K562 (cell line): ENCODE data around the gene FLOT2. TPM values are rescaled to one million over a fixed set of nuclear protein-coding genes. Genes with fewer than 3 reads are reported as not detected.
"Not testable (repeated sequence)": the region's sequence is repeated elsewhere in the genome, so short reads cannot be mapped to it uniquely, and the experiment has no call there.

Source experiments
- ATAC-seq: fragments of 200-7000 bp; cut with Tn5 transposase; 3 replicates; pipeline ENCODE4 v1.9.1; 2020; ENCODE audit warnings: moderate library complexity
- BruUV-seq: library from RNA; stranded (reverse); fragments of 400-500 nt; replicated peaks from 2 replicates; lab custom pipeline; 2021; lab: Mats Ljungman, UMichigan
- CTCF ChIA-PET: fragments of 300-600 bp; formaldehyde crosslinking; extraction: SDS; loops from one replicate; lab custom pipeline; 2021; ENCODE audit warnings: low intra/inter-chr PET ratio; lab: Yijun Ruan, JAX
- POLR2A ChIA-PET: fragments of 300-600, 350-650 bp; sonication (Branson Sonifier 250); formaldehyde crosslinking; extraction: SDS; loops from one replicate; lab custom pipeline; 2021; ENCODE audit warnings: antibody characterized with exemption, inconsistent platforms; lab: Yijun Ruan, JAX
- DNase-seq, 4 experiments: peaks; one replicate each; pipeline versions ENCODE4 v3.0.0 to v3.0.0-alpha.2; 2011 to 2018; ENCODE audit warnings: low spot score in 3 of 4, mixed read lengths in 3 of 4; ENCODE audit errors: extremely low read depth in 1 of 4
- FAIRE-seq: peaks from 2 replicates; lab custom pipeline; 2011; peaks lifted over from hg19 to GRCh38; lab: Jason Lieb, UNC
- H2AFZ ChIP-seq: 2 replicates; pipeline ENCODE4 v1.6.0; 2011; ENCODE audit warnings: low read depth, low read length, control low read depth, inconsistent platforms
- H3K27ac ChIP-seq: fragments of 200-600 bp; 3 replicates; pipeline ENCODE4 v1.8.0; 2011; ENCODE audit warnings: low read depth, mild to moderate bottlenecking, control low read depth, inconsistent platforms, low read length, moderate library complexity, mixed read lengths; ENCODE audit errors: extremely low read depth
- H3K27me3 ChIP-seq, 2 experiments: fragments of 300-600 bp in 1 of 2; 2 replicates in 1 of 2; 3 replicates in 1 of 2; pipeline versions ENCODE4 v1.6.0 to v1.8.0; 2011; ENCODE audit warnings: inconsistent platforms in 2 of 2, low read length in 2 of 2, mild to moderate bottlenecking in 1 of 2, mixed read lengths in 1 of 2, moderate library complexity in 1 of 2; ENCODE audit not compliant: control insufficient read depth in 2 of 2, insufficient read depth in 2 of 2
- H3K36me3 ChIP-seq: fragments of 300-600 bp; 3 replicates; pipeline ENCODE4 v1.8.0; 2011; ENCODE audit warnings: mild to moderate bottlenecking, low read length, inconsistent platforms; ENCODE audit not compliant: control insufficient read depth, insufficient read depth
- H3K4me1 ChIP-seq, 2 experiments: fragments of 200-600 bp in 1 of 2; replicated peaks in 1 of 2; 2 replicates in 1 of 2; 3 replicates in 1 of 2; pipeline versions ENCODE4 v1.5.1 to v1.8.0; 2011; ENCODE audit warnings: inconsistent platforms in 2 of 2, low read length in 2 of 2, mild to moderate bottlenecking in 1 of 2, mixed read lengths in 1 of 2, moderate library complexity in 1 of 2; ENCODE audit not compliant: control insufficient read depth in 2 of 2, insufficient read depth in 2 of 2
- H3K4me2 ChIP-seq: 2 replicates; pipeline ENCODE4 v1.6.1; 2011; ENCODE audit warnings: low read length, control low read depth, inconsistent platforms, mixed read lengths; ENCODE audit not compliant: insufficient read depth
- H3K4me3 ChIP-seq: fragments of 200-600 bp; sonication (generic), shearing (Covaris generic); 2 replicates; pipeline ENCODE4 v1.5.1; 2016; ENCODE audit warnings: control low read depth, inconsistent platforms
- H3K79me2 ChIP-seq: fragments of 200-600 bp; 3 replicates; pipeline ENCODE4 v1.8.0; 2011; ENCODE audit warnings: low read length, inconsistent platforms; ENCODE audit not compliant: control insufficient read depth, insufficient read depth
- H3K9ac ChIP-seq, 2 experiments: 2 replicates each; pipeline versions ENCODE4 v1.6.0 to v1.6.1; 2011; ENCODE audit warnings: low read depth in 2 of 2, low read length in 2 of 2, control low read depth in 1 of 2, inconsistent platforms in 1 of 2, mild to moderate bottlenecking in 1 of 2, mixed read lengths in 1 of 2; ENCODE audit not compliant: insufficient read depth in 1 of 2
- H3K9me1 ChIP-seq: one replicate; pipeline ENCODE4 v1.6.0; 2011; ENCODE audit warnings: inconsistent platforms, mild to moderate bottlenecking, low read length, moderate library complexity; ENCODE audit not compliant: control insufficient read depth, insufficient read depth
- H3K9me3 ChIP-seq: replicated peaks from 2 replicates; pipeline ENCODE4 v1.5.1; 2011; ENCODE audit warnings: low read depth, low read length, inconsistent platforms; ENCODE audit not compliant: control insufficient read depth, insufficient read depth
- H4K20me1 ChIP-seq: replicated peaks from 2 replicates; pipeline ENCODE4 v1.6.1; 2011; ENCODE audit warnings: low read length, inconsistent platforms, mixed read lengths; ENCODE audit not compliant: control insufficient read depth, insufficient read depth
- ARID1B ChIP-seq: fragments of 450-650 bp; IDR thresholded peaks from 2 replicates; pipeline ENCODE4 v1.6.1; 2016; ENCODE audit warnings: antibody characterized with exemption, mild to moderate bottlenecking, inconsistent platforms
- CBFA2T2 ChIP-seq: fragments of 450-650 bp; conservative IDR thresholded peaks from 2 replicates; pipeline ENCODE4 v1.6.1; 2017; ENCODE audit warnings: mild to moderate bottlenecking
- CBFA2T3 ChIP-seq: fragments of 450-650 bp; IDR thresholded peaks from 2 replicates; pipeline ENCODE4 v1.6.1; 2017
- DPF2 ChIP-seq: fragments of 450-650 bp; IDR thresholded peaks from 2 replicates; pipeline ENCODE4 v1.6.1; 2016
- NR2C1 ChIP-seq, 2 experiments: fragments of 450-650 bp; IDR thresholded peaks; 2 replicates each; pipeline ENCODE4 v1.6.1; 2017; ENCODE audit warnings: mild to moderate bottlenecking in 2 of 2, antibody characterized with exemption in 1 of 2, inconsistent platforms in 1 of 2, missing compliant biosample characterization in 1 of 2, missing genetic modification characterization in 1 of 2
- SMAD4 ChIP-seq: fragments of 250-450 bp; sonication (Bioruptor Pico); conservative IDR thresholded peaks from 2 replicates; pipeline ENCODE4 v1.8.0; 2021; ENCODE audit warnings: inconsistent platforms, mild to moderate bottlenecking, moderate library complexity
- SMARCA4 ChIP-seq: fragments of 450-650 bp; IDR thresholded peaks from 2 replicates; pipeline ENCODE4 v1.6.1; 2016
- SMARCE1 ChIP-seq: fragments of 450-650 bp; IDR thresholded peaks from 2 replicates; pipeline ENCODE4 v1.7.1; 2016; ENCODE audit warnings: mild to moderate bottlenecking
- SOX6 ChIP-seq: fragments of 450-650 bp; IDR thresholded peaks from 2 replicates; pipeline ENCODE4 v1.6.1; 2014; ENCODE audit warnings: mild to moderate bottlenecking
- TAL1 ChIP-seq: fragments of 450-650 bp; IDR thresholded peaks from 2 replicates; pipeline ENCODE4 v1.6.1; 2016; ENCODE audit warnings: mild to moderate bottlenecking
- WGBS: fragments of 100-300 bp; shearing (Covaris generic); methylation state at CpG from one replicate; pipeline ENCODE4 v1.1.6; 2016; ENCODE audit warnings: low coverage, mixed read lengths; ENCODE audit not compliant: insufficient coverage; ENCODE audit errors: missing lambda C conversion rate; 5-methylcytosine and 5-hydroxymethylcytosine counted together
- in situ Hi-C: fragments of 300-500 bp; cut with MboI; formaldehyde crosslinking; loops from 4 replicates; pipeline ENCODE4 v1.15.0; 2018; ENCODE audit warnings: inconsistent platforms, mixed read lengths
- intact Hi-C: fragments of 100-400 bp; cut with micrococcal nuclease; formaldehyde crosslinking; loops from 2 replicates; pipeline ENCODE4 v1.14.2; 2022
- polyA plus RNA-seq, 8 experiments: library from polyadenylated mRNA; depleted of rRNA in 4 of 8; stranded (reverse) in 5 of 8; unstranded in 3 of 8; fragments of >200 nt; fragmentation: Nextera tagmentation in 2 of 8; fragmentation: Illumina TruSeq in 1 of 8; extraction: Ambion mirVana in 2 of 8; extraction: Trizol in 1 of 8; gene quantifications; 2 replicates each; pipeline versions ENCODE4 v1.2.1 to v1.2.3, GENCODE V29; 2011 to 2014; ENCODE audit warnings: inconsistent platforms in 1 of 8, missing spikeins in 1 of 8
- total RNA-seq, 7 experiments: library from RNA; depleted of rRNA in 6 of 7; stranded (reverse); fragments of >200 nt in 6 of 7; fragmentation: Illumina TruSeq in 2 of 7; extraction: Trizol in 2 of 7; gene quantifications; 2 replicates each; pipeline versions ENCODE4 v1.2.1 to v1.2.3, GENCODE V29; 2011 to 2021; ENCODE audit warnings: low replicate concordance in 1 of 7

FLOT2 gene
- total and polyA plus RNA-seq, 9 of the 15 experiments (the other 6 are each of a cell fraction or from before 2014, with no cell fraction given), result 17.5 to 138 (median 41.7) TPM

DNA sequence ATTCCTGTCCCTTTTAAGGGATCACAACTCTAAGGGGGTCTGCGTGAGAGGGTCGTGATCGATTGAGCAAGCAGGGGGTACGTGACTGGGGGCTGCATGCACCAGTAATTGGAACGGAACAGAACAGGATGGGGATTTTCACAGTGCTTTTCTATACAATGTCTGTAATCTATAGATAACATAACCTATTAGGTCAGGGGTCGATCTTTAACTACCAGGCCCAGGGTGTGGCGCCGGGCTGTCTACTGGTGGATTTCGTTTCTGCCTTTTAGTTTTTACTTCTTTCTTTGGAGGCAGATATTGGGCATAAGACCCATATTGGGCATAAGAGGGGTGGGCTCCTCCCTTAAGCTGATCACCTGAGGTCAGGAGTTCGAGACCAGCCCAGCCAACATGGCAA is 61.0 kb downstream of the FLOT2 start:
- H3K27me3 ChIP-seq; intact Hi-C loops; DNase-seq; H4K20me1 ChIP-seq; H3K4me2 ChIP-seq; H3K4me3 ChIP-seq; CTCF ChIA-PET; BruUV-seq; H2AFZ ChIP-seq; H3K9me1 ChIP-seq; in situ Hi-C loops; H3K9me3 ChIP-seq; H3K9ac ChIP-seq; FAIRE-seq; H3K27ac ChIP-seq; ATAC-seq; TF ChIP-seq NR2C1 (tag; IDR thresholded peaks at IDR 0.05): not testable (repeated sequence)
- POLR2A ChIA-PET, result interaction anchor here (1.2 to 1.6 kb wide), 2 partner anchors 9 to 86 kb away, joined by 4 read pairs; no protein-coding TSS in a partner anchor
- peaks cover 17 to 27% of the 10 kb centered on the region in 2 experiments for H3K4me1 ChIP-seq
- WGBS, result 62% methylated on average over 10 of the region's 10 CpGs
- TF ChIP-seq SOX6 (peak; percentile 31; the same call in 1 of the 2 replicates), ARID1B (peak; percentile 60), CBFA2T3 (peak; percentile 40; the same call in 1 of the 2 replicates), DPF2 (peak; percentile 34; the same call in 1 of the 2 replicates), SMARCA4 (peak; percentile 29; the same call in 1 of the 2 replicates), SMARCE1 (0 out of 2 replicates have a peak, but pooled peaks have one; percentile 28), CBFA2T2 (peak; percentile 28; the same call in 1 of the 2 replicates), TAL1 (peak; percentile 60), SMAD4 (CRISPR knock-in tag) (peak; percentile 47; the same call in 1 of the 2 replicates), NR2C1 (IDR thresholded peaks at IDR 0.05) (peak; percentile 51; the same call in 1 of the 2 replicates)
- peaks cover 33% of the 10 kb centered on the region for H3K36me3 ChIP-seq
- H3K79me2 ChIP-seq, result peaks cover 96% of the 10 kb centered on the region
